ENCODE results near the gene PWP2. TPM values are rescaled to one million over a fixed set of nuclear protein-coding genes. Genes with fewer than 3 reads are reported as not detected.
A peak's percentile ranks its signal among the peaks of the same experiment; 100 is the strongest.
"Not testable (repeated sequence)": the region's sequence is repeated elsewhere in the genome, so short reads cannot be mapped to it uniquely, and the experiment has no call there.

Gene PWP2
- total RNA-seq, 4 donors from 2014 or later = 11.9 to 19.9 (median 12.1) TPM; not detected in 1

GRCh38 chr21:44093761-44094160, 13.4 kb upstream of the PWP2 start:
- peak overlapping the region; percentile 55 to 86 (median 81) for H3K27ac ChIP-seq

GRCh38 chr21:44094832-44095231, 12.4 kb upstream of the PWP2 start:
- H3K27me3 ChIP-seq = no peaks in the 10 kb centered on the region
- peaks cover 0 to 56% (median 34%) of the 10 kb centered on the region in 4 donors for H3K4me1 ChIP-seq
- H3K4me3 ChIP-seq = no peak overlapping the region
- WGBS, 2 donors (ENCODE audit: low coverage in 1 of 2) = 50 to 64% methylated on average over 1 of the region's 1 CpG
- in situ Hi-C loops (cut with MboI; ENCODE audit: low pct_ligation_motif_present in 1 of 4, low pct_unique_long_range_greater_than_20kb in 1 of 4, low sequenced_read_pairs in 3 of 4) = no loop called here
- peak overlapping the region in 3 of 4 donors; percentile 6 to 86 (median 26) for H3K27ac ChIP-seq
- no peak for DNase-seq
- intact Hi-C loops (cut with DNase I; ENCODE audit: low total_unique reads) = no loop called here
- H3K36me3 ChIP-seq = peaks cover 0 to 16% (median 0%) of the 10 kb centered on the region in 4 donors
- H3K9me3 ChIP-seq = no peaks in the 10 kb centered on the region
- TF ChIP-seq CTCF (IDR thresholded peaks at IDR 0.05) (no peak), POLR2AphosphoS5 (IDR thresholded peaks at IDR 0.05) (no peak), EP300 (IDR thresholded peaks at IDR 0.05; ENCODE audit: low read depth) (no peak), POLR2A (IDR thresholded peaks at IDR 0.05) (no peak)

More at GRCh38 chr21:44093761-44094160, 13.4 kb upstream of the PWP2 start:
- 52 to 68% methylated on average over 9 of the region's 9 CpGs for WGBS, 2 donors (ENCODE audit: low coverage in 1 of 2)
- H3K4me1 ChIP-seq = peaks cover 0 to 64% (median 41%) of the 10 kb centered on the region in 4 donors
- H3K4me3 ChIP-seq = no peak overlapping the region
- DNase-seq = peak; percentile 79
- peaks cover 0 to 16% (median 0%) of the 10 kb centered on the region in 4 donors for H3K36me3 ChIP-seq
- intact Hi-C loops (cut with DNase I; ENCODE audit: low total_unique reads) = no loop called here
- in situ Hi-C loops (cut with MboI; ENCODE audit: low pct_ligation_motif_present in 1 of 4, low pct_unique_long_range_greater_than_20kb in 1 of 4, low sequenced_read_pairs in 3 of 4) = no loop called here
- H3K9me3 ChIP-seq = no peaks in the 10 kb centered on the region
- TF ChIP-seq EP300 (IDR thresholded peaks at IDR 0.05; ENCODE audit: low read depth) (no peak), POLR2A (IDR thresholded peaks at IDR 0.05) (no peak), CTCF (IDR thresholded peaks at IDR 0.05) (no peak), POLR2AphosphoS5 (IDR thresholded peaks at IDR 0.05) (peak in 2 of 3 donors; percentile 50 to 53)
- H3K27me3 ChIP-seq = no peaks in the 10 kb centered on the region

GRCh38 chr21:44098507-44098906, 8.7 kb upstream of the PWP2 start:
- peaks cover 0 to 19% (median 9%) of the 10 kb centered on the region in 4 donors for H3K4me1 ChIP-seq
- DNase-seq; H3K4me3 ChIP-seq; in situ Hi-C loops (cut with MboI; ENCODE audit: low pct_ligation_motif_present in 1 of 4, low pct_unique_long_range_greater_than_20kb in 1 of 4, low sequenced_read_pairs in 3 of 4); H3K27me3 ChIP-seq; intact Hi-C loops (cut with DNase I; ENCODE audit: low total_unique reads); H3K9me3 ChIP-seq; H3K27ac ChIP-seq: not testable (repeated sequence)
- H3K36me3 ChIP-seq = peaks cover 0 to 12% (median 0%) of the 10 kb centered on the region in 4 donors
- WGBS, 2 donors (ENCODE audit: low coverage in 1 of 2) = no CpG with 5 or more reads among the region's 6 CpGs

GRCh38 chr21:44098964-44099363, 8.2 kb upstream of the PWP2 start:
- H3K4me1 ChIP-seq = peaks cover 0 to 17% (median 8%) of the 10 kb centered on the region in 4 donors
- H3K9me3 ChIP-seq; H3K4me3 ChIP-seq; H3K27me3 ChIP-seq; intact Hi-C loops (cut with DNase I; ENCODE audit: low total_unique reads); H3K27ac ChIP-seq; DNase-seq; in situ Hi-C loops (cut with MboI; ENCODE audit: low pct_ligation_motif_present in 1 of 4, low pct_unique_long_range_greater_than_20kb in 1 of 4, low sequenced_read_pairs in 3 of 4): not testable (repeated sequence)
- peaks cover 0 to 12% (median 0%) of the 10 kb centered on the region in 4 donors for H3K36me3 ChIP-seq
- no CpG with 5 or more reads among the region's 13 CpGs for WGBS, 2 donors (ENCODE audit: low coverage in 1 of 2)

- peak overlapping the region in 3 of 4 donors; percentile 46 to 80 (median 64) for H3K27ac ChIP-seq
- peak overlapping the region in 2 of 4 donors; percentile 30 to 39 for H3K4me3 ChIP-seq
- intact Hi-C loops (cut with DNase I; ENCODE audit: low total_unique reads); H3K27me3 ChIP-seq; in situ Hi-C loops (cut with MboI; ENCODE audit: low pct_ligation_motif_present in 1 of 4, low pct_unique_long_range_greater_than_20kb in 1 of 4, low sequenced_read_pairs in 3 of 4); H3K36me3 ChIP-seq; H3K4me1 ChIP-seq; DNase-seq; H3K9me3 ChIP-seq: not testable (repeated sequence)
- no CpG with 5 or more reads among the region's 31 CpGs for WGBS, 2 donors (ENCODE audit: low coverage in 1 of 2)
Measured at GRCh38 chr21:44107589-44107988, 390 bp downstream of the PWP2 start.

GRCh38 chr21:44113702-44114371, 6.6 kb downstream of the PWP2 start:
- H3K9me3 ChIP-seq; H3K36me3 ChIP-seq; DNase-seq; intact Hi-C loops (cut with DNase I; ENCODE audit: low total_unique reads); H3K27ac ChIP-seq; in situ Hi-C loops (cut with MboI; ENCODE audit: low pct_ligation_motif_present in 1 of 4, low pct_unique_long_range_greater_than_20kb in 1 of 4, low sequenced_read_pairs in 3 of 4); H3K4me1 ChIP-seq; H3K4me3 ChIP-seq; H3K27me3 ChIP-seq: not testable (repeated sequence)
- WGBS, 2 donors (ENCODE audit: low coverage in 1 of 2) = no CpG with 5 or more reads among the region's 33 CpGs

GRCh38 chr21:44122131-44122530, 14.9 kb downstream of the PWP2 start:
- in situ Hi-C loops (cut with MboI; ENCODE audit: low pct_ligation_motif_present in 1 of 4, low pct_unique_long_range_greater_than_20kb in 1 of 4, low sequenced_read_pairs in 3 of 4); H3K4me1 ChIP-seq; H3K27me3 ChIP-seq: not testable (repeated sequence)

GRCh38 chr21:44127827-44128226, 20.6 kb downstream of the PWP2 start:
- intact Hi-C loops (cut with DNase I; ENCODE audit: low total_unique reads); H3K4me3 ChIP-seq; DNase-seq; in situ Hi-C loops (cut with MboI; ENCODE audit: low pct_ligation_motif_present in 1 of 4, low pct_unique_long_range_greater_than_20kb in 1 of 4, low sequenced_read_pairs in 3 of 4); H3K36me3 ChIP-seq; H3K4me1 ChIP-seq; H3K27ac ChIP-seq; H3K9me3 ChIP-seq; H3K27me3 ChIP-seq: not testable (repeated sequence)
- WGBS, 2 donors (ENCODE audit: low coverage in 1 of 2) = no CpG with 5 or more reads among the region's 19 CpGs

More at GRCh38 chr21:44122131-44122530, 14.9 kb downstream of the PWP2 start:
- H3K36me3 ChIP-seq; DNase-seq; H3K27ac ChIP-seq; H3K9me3 ChIP-seq; intact Hi-C loops (cut with DNase I; ENCODE audit: low total_unique reads); H3K4me3 ChIP-seq: not testable (repeated sequence)
- WGBS, 2 donors (ENCODE audit: low coverage in 1 of 2) = no CpG with 5 or more reads among the region's 10 CpGs
